HCT116 (cell line): ENCODE measurements around the gene LDLRAD4. TPM values are rescaled to one million over a fixed set of nuclear protein-coding genes. Genes with fewer than 3 reads are reported as not detected.

Experiments used
- ATAC-seq: fragments of 200-7000 bp; cut with Tn5 transposase; 2 replicates; pipeline ENCODE4 v1.9.1; 2020; ENCODE audit warnings: mild to moderate bottlenecking, moderate library complexity
- BruUV-seq: library from RNA; stranded (reverse); fragments of 400-500 nt; replicated peaks from 2 replicates; lab custom pipeline; 2021; lab: Mats Ljungman, UMichigan
- CTCF ChIA-PET: fragments of 300-600 bp; sonication (Branson Sonifier 250); formaldehyde crosslinking; loops from one replicate; lab custom pipeline; 2021; ENCODE audit warnings: antibody characterized with exemption; lab: Charles Lee
- POLR2A ChIA-PET: fragments of 300-600, 350-600 bp; sonication (Branson Sonifier 250); formaldehyde crosslinking; loops from one replicate; lab custom pipeline; 2021; ENCODE audit warnings: antibody characterized with exemption; lab: Charles Lee
- RAD21 ChIA-PET, 2 experiments: fragments of 300-600 bp; sonication (Branson Sonifier 250); formaldehyde crosslinking; loops; one replicate each; lab custom pipeline; 2023; ENCODE audit warnings: low total read pairs in 2 of 2; ENCODE audit not compliant: uncharacterized antibody in 2 of 2, unreplicated experiment in 2 of 2, low non-redundant PET in 1 of 2; lab: Charles Lee
- DNase-seq: peaks from one replicate; pipeline ENCODE4 v3.0.0-alpha.2; 2010; ENCODE audit warnings: low read depth, low spot score
- H2AFZ ChIP-seq: fragments of 200-600 bp; shearing (Covaris generic), sonication (generic); 2 replicates; pipeline ENCODE4 v1.6.1; 2017; ENCODE audit warnings: low read depth, mixed run types, mixed read lengths, antibody characterized with exemption, low read length; ENCODE audit not compliant: poor library complexity, severe bottlenecking
- H3K27ac ChIP-seq: 2 replicates; pipeline ENCODE4 v1.5.1; 2012; ENCODE audit warnings: low read depth, low read length
- H3K27me3 ChIP-seq: fragments of 200-600 bp; sonication (generic); 2 replicates; pipeline ENCODE4 v1.6.1; 2016; ENCODE audit warnings: mixed run types, low read length, mixed read lengths; ENCODE audit not compliant: insufficient read depth
- H3K36me3 ChIP-seq, 2 experiments: fragments of 200-500 bp in 1 of 2; fragments of 200-600 bp in 1 of 2; sonication (Bioruptor generic) in 1 of 2; sonication (generic) in 1 of 2; 2 replicates each; pipeline versions ENCODE4 v1.5.1 to v1.6.1; 2014 to 2016; ENCODE audit warnings: low read length in 2 of 2, inconsistent platforms in 1 of 2, mixed read lengths in 1 of 2, mixed run types in 1 of 2; ENCODE audit not compliant: insufficient read depth in 2 of 2, control insufficient read depth in 1 of 2
- H3K4me1 ChIP-seq, 2 experiments: fragments of 200-600 bp in 1 of 2; sonication (generic) in 1 of 2; 2 replicates each; pipeline versions ENCODE4 v1.5.1 to v1.6.1; 2012 to 2017; ENCODE audit warnings: low read length in 2 of 2, inconsistent platforms in 1 of 2, mild to moderate bottlenecking in 1 of 2, mixed read lengths in 1 of 2, mixed run types in 1 of 2, moderate library complexity in 1 of 2; ENCODE audit not compliant: insufficient read depth in 2 of 2, control insufficient read depth in 1 of 2
- H3K4me2 ChIP-seq: fragments of 200-600 bp; sonication (generic); 2 replicates; pipeline ENCODE4 v1.6.1; 2017; ENCODE audit warnings: mixed run types, low read length, mixed read lengths
- H3K4me3 ChIP-seq, 2 experiments: fragments of 200-600 bp in 1 of 2; sonication (generic) in 1 of 2; replicated peaks in 1 of 2; 2 replicates each; pipeline ENCODE4 v1.5.1; 2011 to 2016; ENCODE audit warnings: low read length in 2 of 2, control low read depth in 1 of 2, low read depth in 1 of 2, mild to moderate bottlenecking in 1 of 2, mixed read lengths in 1 of 2, mixed run types in 1 of 2
- H3K79me2 ChIP-seq: fragments of 200-600 bp; sonication (generic); 2 replicates; pipeline ENCODE4 v1.6.1; 2017; ENCODE audit warnings: mild to moderate bottlenecking, mixed run types, low read length, moderate library complexity, mixed read lengths; ENCODE audit not compliant: insufficient read depth
- H3K9ac ChIP-seq: fragments of 200-600 bp; sonication (generic); 2 replicates; pipeline ENCODE4 v1.6.1; 2016; ENCODE audit warnings: low read length, mixed read lengths
- H3K9me2 ChIP-seq: fragments of 200-600 bp; sonication (generic), shearing (Covaris generic); 2 replicates; pipeline ENCODE4 v1.6.1; 2017; ENCODE audit warnings: mixed run types, mild to moderate bottlenecking, moderate library complexity; ENCODE audit not compliant: insufficient read depth
- H3K9me3 ChIP-seq, 2 experiments: fragments of 200-500 bp in 1 of 2; fragments of 200-600 bp in 1 of 2; sonication (Bioruptor generic) in 1 of 2; sonication (generic) in 1 of 2; 2 replicates each; pipeline ENCODE4 v1.6.1; 2014 to 2017; ENCODE audit warnings: low read length in 2 of 2, mixed read lengths in 2 of 2, inconsistent platforms in 1 of 2, low read depth in 1 of 2, mild to moderate bottlenecking in 1 of 2, mixed run types in 1 of 2, moderate library complexity in 1 of 2; ENCODE audit not compliant: control insufficient read depth in 1 of 2, insufficient read depth in 1 of 2
- H4K20me1 ChIP-seq: fragments of 200-600 bp; sonication (generic), shearing (Covaris generic); 2 replicates; pipeline ENCODE4 v1.6.1; 2017; ENCODE audit warnings: mixed run types, mild to moderate bottlenecking, moderate library complexity; ENCODE audit not compliant: insufficient read depth
- CBX3 ChIP-seq: IDR thresholded peaks from 2 replicates; pipeline ENCODE4 v1.6.1; 2012; ENCODE audit warnings: low read depth
- ELF1 ChIP-seq: IDR thresholded peaks from 2 replicates; pipeline ENCODE4 v1.6.1; 2012; ENCODE audit warnings: low read depth, borderline replicate concordance
- POLR2AphosphoS5 ChIP-seq: IDR thresholded peaks from 2 replicates; pipeline ENCODE4 v1.6.1; 2011; ENCODE audit warnings: mild to moderate bottlenecking, low read depth, low read length, moderate library complexity
- SIN3A ChIP-seq: IDR thresholded peaks from 2 replicates; pipeline ENCODE4 v1.6.1; 2012; ENCODE audit warnings: low read depth
- TCF7L2 ChIP-seq: IDR thresholded peaks from 2 replicates; pipeline ENCODE4 v1.7.0; 2011; ENCODE audit warnings: borderline replicate concordance, inconsistent platforms; ENCODE audit not compliant: insufficient read depth, insufficient read length; ENCODE audit errors: extremely low read depth
- ZNF274 ChIP-seq: fragments of 200-500 bp; sonication (Bioruptor generic); IDR thresholded peaks from 2 replicates; pipeline ENCODE4 v1.6.1; 2014; ENCODE audit warnings: mild to moderate bottlenecking, low read depth, low read length, inconsistent platforms
- intact Hi-C: fragments of 100-400 bp; cut with micrococcal nuclease; formaldehyde crosslinking; loops from 2 replicates; pipeline ENCODE4 v1.10.0; 2022
- total RNA-seq: library from RNA; stranded (reverse); gene quantifications from one replicate; pipeline ENCODE4 v1.2.1, GENCODE V29; 2021; ENCODE audit not compliant: unreplicated experiment
- TF ChIP-seq, protein P1 (sequence below): IDR thresholded peaks from 2 replicates; pipeline ENCODE4 v1.6.1; 2012; ENCODE audit warnings: low read depth
- TF ChIP-seq, protein P2 (sequence below): IDR thresholded peaks from 2 replicates; pipeline ENCODE4 v1.6.1; 2011; ENCODE audit warnings: mild to moderate bottlenecking, low read length, moderate library complexity; ENCODE audit not compliant: insufficient replicate concordance; ENCODE audit errors: extremely low read depth
- TF ChIP-seq, protein P3 (sequence below): IDR thresholded peaks from 2 replicates; pipeline ENCODE4 v1.6.1; 2012

LDLRAD4 gene
- total RNA-seq, 1 experiment from 2014 or later = 1.2 TPM

DNA sequence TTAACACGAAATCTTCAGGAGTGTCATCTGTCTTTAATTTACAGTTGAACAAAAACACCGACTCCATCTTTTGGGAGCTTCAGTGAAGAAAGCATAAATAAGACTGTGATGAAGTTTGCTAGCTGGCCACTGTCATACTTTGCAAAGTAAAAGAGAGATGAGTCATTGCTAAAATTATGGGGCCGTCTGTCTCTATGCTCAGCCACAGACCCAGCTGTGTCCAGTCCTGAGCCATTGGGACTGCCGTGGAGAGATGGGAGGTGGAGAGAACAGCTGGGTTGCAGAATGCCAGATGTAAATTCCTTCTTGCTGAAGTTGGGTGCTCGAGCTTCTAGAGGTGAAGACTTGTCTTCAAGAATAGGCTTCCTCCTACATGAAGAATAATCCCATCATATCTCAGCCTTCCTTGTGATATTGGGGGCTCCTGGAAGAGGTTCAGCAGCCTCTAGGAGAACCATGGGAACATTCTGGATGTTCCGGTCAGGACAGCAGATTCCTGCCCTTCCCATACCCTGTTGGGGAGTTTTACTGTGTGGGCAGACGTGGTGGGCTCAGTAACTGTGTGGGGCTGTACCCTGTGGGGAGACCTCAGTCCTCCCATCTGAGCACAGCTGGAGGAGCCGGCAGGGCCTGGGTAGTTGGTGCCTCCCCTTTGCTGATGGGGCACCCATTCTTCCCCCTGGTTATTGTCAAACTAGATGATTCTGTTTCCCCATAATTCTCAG, 71.1 kb downstream of the LDLRAD4 start:
- intact Hi-C loops = loop anchor here (10.0 kb wide), 1 partner anchor 65 kb away; no protein-coding TSS in a partner anchor

More for the DNA sequence above, 71.1 kb downstream of the LDLRAD4 start:
- POLR2A ChIA-PET = no interaction called here
- Histone ChIP-seq H3K9me3 (no peaks in the 10 kb centered on the region), H3K27me3 (0 out of 2 replicates have a peak, but pooled peaks cover 12% of the 10 kb centered on the region), H3K4me3 (no peak overlapping the region), H3K9ac (no peak overlapping the region), H3K79me2 (no peaks in the 10 kb centered on the region), H4K20me1 (no peaks in the 10 kb centered on the region), H3K27ac (no peak overlapping the region), H3K4me2 (no peak overlapping the region), H3K4me1 (no peaks in the 10 kb centered on the region), H3K9me2 (no peaks in the 10 kb centered on the region), H2AFZ (no peak overlapping the region), H3K36me3 (no peaks in the 10 kb centered on the region)
- RAD21 ChIA-PET = no interaction called here
- DNase-seq (no peak), ATAC-seq (no peak)
- CTCF ChIA-PET = no interaction called here
- no TSS peak for BruUV-seq
- no peak for TF ChIP-seq POLR2AphosphoS5
- TF ChIP-seq, protein P1, sequence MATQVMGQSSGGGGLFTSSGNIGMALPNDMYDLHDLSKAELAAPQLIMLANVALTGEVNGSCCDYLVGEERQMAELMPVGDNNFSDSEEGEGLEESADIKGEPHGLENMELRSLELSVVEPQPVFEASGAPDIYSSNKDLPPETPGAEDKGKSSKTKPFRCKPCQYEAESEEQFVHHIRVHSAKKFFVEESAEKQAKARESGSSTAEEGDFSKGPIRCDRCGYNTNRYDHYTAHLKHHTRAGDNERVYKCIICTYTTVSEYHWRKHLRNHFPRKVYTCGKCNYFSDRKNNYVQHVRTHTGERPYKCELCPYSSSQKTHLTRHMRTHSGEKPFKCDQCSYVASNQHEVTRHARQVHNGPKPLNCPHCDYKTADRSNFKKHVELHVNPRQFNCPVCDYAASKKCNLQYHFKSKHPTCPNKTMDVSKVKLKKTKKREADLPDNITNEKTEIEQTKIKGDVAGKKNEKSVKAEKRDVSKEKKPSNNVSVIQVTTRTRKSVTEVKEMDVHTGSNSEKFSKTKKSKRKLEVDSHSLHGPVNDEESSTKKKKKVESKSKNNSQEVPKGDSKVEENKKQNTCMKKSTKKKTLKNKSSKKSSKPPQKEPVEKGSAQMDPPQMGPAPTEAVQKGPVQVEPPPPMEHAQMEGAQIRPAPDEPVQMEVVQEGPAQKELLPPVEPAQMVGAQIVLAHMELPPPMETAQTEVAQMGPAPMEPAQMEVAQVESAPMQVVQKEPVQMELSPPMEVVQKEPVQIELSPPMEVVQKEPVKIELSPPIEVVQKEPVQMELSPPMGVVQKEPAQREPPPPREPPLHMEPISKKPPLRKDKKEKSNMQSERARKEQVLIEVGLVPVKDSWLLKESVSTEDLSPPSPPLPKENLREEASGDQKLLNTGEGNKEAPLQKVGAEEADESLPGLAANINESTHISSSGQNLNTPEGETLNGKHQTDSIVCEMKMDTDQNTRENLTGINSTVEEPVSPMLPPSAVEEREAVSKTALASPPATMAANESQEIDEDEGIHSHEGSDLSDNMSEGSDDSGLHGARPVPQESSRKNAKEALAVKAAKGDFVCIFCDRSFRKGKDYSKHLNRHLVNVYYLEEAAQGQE = no peak
- TF ChIP-seq CBX3 = no peak
- no peak for TF ChIP-seq ZNF274
- no peak for TF ChIP-seq ELF1
- TF ChIP-seq, protein P2, sequence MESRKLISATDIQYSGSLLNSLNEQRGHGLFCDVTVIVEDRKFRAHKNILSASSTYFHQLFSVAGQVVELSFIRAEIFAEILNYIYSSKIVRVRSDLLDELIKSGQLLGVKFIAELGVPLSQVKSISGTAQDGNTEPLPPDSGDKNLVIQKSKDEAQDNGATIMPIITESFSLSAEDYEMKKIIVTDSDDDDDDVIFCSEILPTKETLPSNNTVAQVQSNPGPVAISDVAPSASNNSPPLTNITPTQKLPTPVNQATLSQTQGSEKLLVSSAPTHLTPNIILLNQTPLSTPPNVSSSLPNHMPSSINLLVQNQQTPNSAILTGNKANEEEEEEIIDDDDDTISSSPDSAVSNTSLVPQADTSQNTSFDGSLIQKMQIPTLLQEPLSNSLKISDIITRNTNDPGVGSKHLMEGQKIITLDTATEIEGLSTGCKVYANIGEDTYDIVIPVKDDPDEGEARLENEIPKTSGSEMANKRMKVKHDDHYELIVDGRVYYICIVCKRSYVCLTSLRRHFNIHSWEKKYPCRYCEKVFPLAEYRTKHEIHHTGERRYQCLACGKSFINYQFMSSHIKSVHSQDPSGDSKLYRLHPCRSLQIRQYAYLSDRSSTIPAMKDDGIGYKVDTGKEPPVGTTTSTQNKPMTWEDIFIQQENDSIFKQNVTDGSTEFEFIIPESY = no peak
- TF ChIP-seq SIN3A = no peak
- TF ChIP-seq, protein P3, sequence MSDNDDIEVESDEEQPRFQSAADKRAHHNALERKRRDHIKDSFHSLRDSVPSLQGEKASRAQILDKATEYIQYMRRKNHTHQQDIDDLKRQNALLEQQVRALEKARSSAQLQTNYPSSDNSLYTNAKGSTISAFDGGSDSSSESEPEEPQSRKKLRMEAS = no peak
- TF ChIP-seq TCF7L2 = no peak
